Stimulated activated naive CD8-positive, alpha-beta T cell treated with anti-CD3 and anti-CD28 coated beads, Interleukin-15, Interleukin-2, amounts not matched to agents 100 U/mL and 50 U/mL, for 24 hours (primary cell): ENCODE measurements around the gene RFTN1.

ENCODE experiments used
- ATAC-seq: fragments of 150-1000 bp; cut with Tn5 transposase; one replicate; pipeline ENCODE4 v1.10.0; 2021
- DNase-seq: peaks from one replicate; pipeline ENCODE4 v3.0.0; 2021

RFTN1 gene

DNA sequence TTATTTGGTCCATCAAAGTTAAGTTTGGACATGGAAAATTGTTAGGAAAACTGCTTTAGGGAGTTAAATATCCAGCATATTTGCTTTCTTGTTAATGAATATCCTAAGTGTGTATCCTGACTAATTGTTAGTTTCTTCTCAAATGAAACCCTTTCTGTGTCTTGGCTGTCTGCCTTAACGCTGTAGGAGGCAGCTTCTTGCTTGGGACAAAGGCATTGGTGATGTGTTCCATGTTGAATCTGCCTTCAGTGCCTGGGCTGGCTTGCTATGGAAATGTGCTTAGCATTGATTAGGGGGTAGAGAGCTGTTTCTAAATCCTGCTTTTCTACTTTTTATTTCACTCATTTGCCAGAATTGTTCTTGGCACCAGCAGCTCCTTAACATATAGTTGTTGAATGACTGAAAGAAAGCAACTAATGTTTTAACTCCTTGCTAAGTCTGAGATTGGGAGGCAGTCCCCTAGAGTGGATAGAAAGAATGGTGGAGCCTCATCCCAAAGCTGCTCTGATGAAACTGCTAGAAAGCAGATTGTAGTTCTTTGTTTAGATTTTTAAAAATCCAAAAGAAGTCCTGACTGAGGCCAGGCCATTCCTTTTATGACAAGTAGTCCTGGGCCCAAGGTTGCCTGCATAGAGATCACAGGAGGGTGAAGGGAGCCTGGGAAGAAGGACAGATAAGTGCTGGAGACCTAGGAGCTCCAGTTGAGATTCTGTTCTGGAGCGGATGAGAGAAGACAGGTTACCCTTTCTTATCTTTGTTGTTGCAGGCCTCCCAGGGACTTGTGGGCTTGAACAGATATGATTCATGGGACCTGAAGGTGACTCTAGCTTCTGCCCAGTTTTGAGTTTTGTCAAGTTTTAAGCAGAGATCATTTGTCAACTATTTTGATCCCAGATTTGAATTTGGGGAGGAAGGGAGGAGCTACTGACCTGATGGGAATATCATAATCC is 209.2 kb downstream of the RFTN1 start:
- peak; percentile 37 for ATAC-seq
- DNase-seq, result no peak

DNA sequence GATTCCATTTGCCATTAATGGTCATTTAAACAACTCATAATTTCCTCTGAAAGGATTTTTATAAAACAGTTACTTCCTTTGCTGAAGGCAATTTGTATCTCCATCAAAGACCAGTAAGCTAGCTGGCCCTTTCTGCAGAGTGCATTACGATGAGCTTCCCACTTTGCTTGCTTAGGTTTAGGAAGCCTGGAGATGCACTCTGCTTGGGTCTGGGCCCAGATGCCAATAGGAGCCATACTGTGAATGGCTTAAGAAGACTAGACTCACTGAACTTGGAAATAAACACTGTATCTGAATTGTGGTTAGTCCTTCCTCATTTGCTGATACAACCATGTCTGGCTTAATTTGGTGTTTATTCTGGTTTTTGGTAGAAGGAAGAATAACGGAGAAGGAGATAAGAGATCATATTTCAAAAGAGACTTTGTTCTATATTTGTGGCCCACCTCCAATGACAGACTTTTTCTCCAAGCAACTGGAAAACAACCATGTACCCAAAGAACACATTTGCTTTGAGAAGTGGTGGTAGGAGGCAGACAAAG is 210.4 kb downstream of the RFTN1 start:
- ATAC-seq, result no peak
- no peak for DNase-seq

DNA sequence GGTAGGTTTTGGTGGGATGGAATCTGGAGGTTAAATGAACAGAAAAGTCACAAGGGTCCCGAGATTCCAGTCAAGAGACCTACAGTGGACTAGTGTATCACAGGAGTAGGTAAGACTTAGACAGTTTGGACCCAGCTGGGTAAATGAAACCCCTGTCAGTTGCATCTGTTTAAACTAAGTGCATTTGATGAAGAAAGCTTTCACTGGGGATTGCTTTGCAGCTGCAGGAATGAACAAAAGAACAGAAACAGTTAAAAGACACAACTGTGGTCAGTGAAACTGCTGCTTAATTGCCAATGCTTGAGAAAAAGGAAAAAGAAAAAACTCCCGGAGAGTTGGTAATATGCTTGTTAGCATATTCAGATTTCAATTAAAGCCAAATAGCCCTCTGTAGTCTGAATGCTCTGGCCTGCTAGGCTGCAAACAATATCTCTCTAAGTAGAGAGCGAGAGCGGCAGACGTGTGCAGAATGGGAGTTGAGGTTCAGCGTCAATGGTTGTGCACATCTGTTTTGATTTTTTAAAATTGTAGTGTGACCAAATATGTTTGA is 211.3 kb downstream of the RFTN1 start:
- no peak for ATAC-seq

DNA sequence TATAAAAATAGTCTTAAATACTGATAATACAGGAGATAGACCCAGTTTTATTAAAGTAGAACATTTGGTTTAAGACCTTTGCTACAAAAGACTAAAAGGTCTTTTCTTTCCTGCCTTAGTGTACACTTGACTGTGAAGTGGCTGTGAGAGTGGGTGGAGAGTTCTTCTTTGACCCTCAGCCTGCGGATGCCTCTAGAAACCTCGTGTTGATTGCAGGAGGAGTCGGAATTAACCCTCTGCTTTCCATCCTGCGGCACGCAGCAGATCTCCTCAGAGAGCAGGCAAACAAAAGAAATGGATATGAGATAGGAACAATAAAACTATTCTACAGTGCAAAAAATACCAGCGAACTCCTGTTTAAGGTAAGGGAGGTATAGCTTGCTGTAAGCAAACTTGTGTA is 212.0 kb downstream of the RFTN1 start:
- DNase-seq (peak; percentile 42), ATAC-seq (peak; percentile 44)

More for the DNA sequence above, 211.3 kb downstream of the RFTN1 start:
- no peak for DNase-seq

DNA sequence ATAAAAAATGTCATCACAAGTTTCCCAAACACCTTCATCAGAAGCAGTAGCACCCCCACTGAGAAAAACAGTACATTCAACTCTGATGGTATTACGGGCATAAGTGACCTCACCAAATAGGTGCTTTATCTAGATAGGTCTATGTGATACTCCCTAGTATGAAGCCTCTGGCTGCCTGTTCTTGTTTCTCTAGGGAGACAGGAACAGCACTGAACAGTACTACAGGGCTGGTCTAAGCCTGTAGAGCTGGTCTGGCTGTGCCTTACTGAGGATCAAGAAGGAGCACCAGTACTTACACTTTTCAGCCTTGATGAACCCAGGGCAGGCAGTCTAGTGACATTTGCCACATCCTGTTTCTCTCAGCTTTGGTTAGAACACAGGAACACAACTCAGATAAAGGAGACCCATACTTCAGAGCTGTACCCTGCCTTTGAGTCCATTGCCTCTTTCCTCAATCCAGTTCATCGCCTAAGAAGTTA is 212.6 kb downstream of the RFTN1 start:
- peak; percentile 58 for ATAC-seq

DNA sequence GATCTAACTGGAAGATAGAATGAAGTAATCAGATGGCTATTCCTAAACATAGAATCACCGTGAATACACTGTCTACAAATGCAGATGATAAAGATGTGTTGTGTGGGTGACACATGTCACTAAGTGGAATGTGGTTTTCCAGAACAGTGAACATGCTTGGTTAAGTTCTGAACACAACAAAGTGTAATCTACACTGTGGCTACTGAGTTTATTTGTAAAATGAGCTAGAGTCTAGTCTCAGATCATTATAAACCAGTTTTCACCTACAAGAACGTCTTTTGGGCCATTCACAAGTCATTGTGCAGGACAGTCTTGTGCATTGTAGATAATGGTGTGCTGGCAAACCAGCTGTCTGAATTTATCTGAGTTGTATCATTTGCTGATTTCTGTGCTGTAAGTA is 213.2 kb downstream of the RFTN1 start:
- ATAC-seq, result peak; percentile 39
- no peak for DNase-seq

More for the DNA sequence above, 212.6 kb downstream of the RFTN1 start:
- DNase-seq, result peak; percentile 36

DNA sequence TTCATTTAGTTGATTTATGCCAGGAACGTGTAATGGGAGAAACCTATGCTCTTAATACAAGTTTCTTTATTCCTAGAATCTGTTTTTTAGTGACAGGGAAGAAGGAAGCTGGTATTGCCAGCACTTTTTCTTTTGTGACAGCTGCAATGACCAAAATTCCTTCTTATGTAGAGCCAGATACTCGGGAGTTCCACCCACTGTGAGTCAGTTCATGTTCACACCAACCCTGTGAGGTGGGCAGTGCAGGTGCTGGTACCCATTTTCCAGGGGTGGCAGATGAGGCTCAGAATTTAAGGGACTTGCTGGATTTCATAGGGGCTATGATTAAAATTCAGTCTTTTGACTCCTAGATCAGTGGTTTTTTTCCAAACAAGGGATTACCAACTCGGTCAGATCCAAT is 213.8 kb downstream of the RFTN1 start:
- no peak for ATAC-seq

DNA sequence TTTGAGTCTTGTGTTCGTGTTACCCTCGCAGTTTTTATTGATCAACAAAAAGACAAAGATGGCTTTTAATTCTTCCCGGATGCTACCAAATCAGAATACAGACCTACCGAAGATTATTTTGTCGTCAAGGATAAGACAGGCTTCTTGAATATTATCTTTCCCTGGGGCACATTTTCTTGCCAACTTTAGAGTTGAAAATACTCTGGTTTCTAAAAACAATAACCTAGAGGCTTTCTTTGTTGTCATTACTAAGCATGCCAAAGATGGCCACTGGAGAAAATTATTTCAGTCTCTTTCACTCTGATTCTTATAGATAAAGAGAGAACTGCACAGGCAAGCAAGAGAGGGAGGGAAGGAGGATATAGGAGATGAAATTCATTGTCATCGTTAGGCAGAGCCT is 214.6 kb downstream of the RFTN1 start:
- DNase-seq (no peak), ATAC-seq (no peak)

More for the DNA sequence above, 213.8 kb downstream of the RFTN1 start:
- no peak for DNase-seq

DNA sequence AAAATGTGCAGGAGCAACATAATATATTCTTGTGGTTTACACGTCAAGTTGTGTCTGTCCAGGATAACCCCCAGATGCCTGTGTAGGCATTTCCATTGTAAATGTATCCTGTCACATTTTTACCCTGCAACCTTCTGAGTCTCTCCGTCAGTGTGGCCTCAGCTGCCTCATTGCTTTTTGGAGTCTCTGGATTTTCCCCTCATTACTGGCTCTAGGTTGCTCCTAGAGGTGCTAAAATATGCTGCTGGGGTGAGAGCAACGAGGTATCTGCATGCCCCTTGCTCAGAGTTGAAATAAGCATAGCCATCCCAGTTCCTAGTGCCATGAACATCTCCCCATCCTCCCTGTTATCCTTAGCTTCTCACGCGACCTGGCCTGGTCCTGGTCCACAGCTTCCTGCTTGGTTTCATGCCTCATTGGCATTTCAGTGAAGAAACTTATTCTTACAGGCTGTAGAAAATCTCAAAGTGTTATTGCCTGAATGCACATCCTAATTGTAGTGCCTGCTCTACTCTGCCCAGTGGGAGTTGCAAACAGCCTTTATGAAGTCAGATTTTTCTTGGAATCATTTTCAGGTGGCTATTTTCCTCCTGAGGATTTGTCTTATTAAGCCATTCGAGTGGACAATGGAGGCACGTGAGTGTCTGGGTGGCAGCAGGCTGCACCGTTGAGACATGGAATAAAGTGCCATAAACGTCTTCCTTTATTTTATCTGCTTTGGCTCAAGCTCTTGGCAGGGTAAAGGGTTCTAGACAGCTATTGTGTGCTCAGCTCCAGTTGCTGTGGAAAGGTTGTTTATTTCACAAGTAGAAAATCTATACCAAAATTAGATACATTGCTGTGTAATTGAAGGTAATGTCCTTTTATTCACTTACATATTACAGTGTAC is 215.3 kb downstream of the RFTN1 start:
- DNase-seq (no peak), ATAC-seq (no peak)

DNA sequence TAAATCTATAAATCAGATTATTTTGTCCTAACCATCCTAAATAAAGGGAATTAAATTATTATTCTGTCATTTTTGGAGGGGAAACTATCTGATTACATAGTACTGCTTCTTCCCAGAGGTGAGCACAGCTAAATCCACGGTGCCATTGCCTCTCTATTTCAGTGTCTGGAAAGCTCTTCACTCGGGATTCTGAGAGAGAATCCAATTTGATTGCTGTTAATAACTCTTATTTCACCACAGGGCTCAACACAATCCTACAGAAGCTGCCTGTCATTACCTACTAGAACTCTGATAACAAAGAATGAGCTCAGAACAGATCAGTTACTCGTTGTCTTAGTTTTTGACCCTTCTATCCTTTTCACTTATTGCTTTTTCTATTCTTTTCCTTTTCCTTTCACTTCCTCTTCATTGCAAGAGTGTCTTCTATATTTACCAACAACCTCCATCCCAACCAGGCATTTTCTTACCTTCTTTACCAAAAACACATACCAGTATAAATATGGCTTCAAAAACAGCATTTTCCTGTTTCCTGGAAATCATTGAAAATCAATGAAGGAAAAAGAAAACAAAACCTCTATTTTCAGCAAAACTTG is 218.1 kb downstream of the RFTN1 start:
- ATAC-seq (no peak), DNase-seq (no peak)

DNA sequence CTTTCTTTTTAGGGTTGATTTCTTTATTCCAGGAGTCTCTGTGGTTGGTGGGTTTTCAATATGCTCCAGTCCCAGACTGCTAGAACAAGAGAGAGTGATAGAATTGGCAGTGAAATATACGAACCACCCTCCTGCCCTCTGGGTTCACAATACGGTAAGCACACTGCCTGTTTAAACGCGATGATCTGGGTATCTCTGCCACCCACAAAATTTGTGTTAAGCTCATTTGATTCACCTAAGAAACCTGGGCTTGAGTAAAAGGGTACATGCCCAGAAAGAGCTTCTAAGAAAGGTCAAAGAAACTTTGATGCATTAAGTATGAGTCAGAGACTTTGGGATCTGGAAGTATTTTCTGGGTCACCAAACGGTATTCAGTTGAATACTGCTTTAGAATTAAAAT is 218.7 kb downstream of the RFTN1 start:
- peak; percentile 82 for ATAC-seq
- peak; percentile 33 for DNase-seq

DNA sequence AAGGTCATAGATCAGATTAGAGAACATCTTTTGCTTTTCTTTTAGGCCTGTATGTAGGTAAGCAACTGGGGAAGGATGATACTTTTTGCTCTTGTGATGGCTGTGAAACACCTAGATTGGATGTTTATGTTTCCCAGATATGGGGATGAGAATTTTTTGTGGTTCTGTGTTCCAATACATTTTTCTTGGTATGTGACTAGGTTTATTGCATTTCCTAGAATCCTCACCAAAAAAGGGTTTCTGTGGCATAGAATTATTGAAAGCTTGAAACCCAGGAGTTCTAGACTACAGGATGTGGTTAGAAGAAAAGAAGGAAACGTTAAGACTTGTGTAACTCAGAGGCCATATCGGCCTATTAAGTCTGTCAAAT is 222.7 kb downstream of the RFTN1 start:
- peak; percentile 8 for ATAC-seq

DNA sequence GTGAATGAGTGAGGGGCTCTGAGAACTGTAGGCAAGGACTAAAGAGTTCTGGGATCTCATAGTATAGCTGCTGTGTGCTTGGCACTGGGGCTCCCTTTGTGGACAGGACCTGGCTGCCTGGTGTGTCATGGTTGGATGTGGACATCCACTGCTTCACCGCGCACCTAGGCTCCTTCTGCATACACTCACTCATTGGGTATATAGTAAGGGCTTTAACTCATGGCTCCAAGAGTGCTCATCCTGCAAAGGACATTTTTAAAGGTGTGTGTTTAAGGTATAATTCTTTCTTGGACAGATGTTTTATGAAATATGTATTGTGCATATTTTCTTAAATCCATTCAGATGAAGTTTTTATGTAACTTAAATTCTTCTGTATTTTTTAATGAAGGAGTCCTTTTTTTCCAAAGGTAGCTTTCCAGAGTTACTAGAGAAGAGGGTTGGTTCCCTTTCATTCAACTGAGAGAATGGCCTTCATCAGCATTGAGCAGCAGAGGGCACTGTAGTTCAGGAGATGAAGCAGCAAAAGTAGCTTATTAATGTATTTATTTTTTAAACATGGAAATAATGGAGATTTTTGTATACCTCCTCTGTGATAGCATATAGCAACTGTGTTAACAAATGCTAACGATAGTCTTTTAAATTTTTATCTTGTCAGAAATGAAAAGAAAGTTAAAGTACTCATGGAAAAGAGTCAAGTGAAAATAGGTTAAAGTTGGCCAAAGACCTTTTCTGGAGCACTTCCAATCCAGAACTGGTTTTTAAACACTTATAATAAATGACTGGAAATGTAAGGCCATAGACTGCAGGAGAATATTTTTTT is 223.3 kb downstream of the RFTN1 start:
- no peak for ATAC-seq
- DNase-seq, result peak; percentile 58

More for the DNA sequence above, 222.7 kb downstream of the RFTN1 start:
- no peak for DNase-seq

DNA sequence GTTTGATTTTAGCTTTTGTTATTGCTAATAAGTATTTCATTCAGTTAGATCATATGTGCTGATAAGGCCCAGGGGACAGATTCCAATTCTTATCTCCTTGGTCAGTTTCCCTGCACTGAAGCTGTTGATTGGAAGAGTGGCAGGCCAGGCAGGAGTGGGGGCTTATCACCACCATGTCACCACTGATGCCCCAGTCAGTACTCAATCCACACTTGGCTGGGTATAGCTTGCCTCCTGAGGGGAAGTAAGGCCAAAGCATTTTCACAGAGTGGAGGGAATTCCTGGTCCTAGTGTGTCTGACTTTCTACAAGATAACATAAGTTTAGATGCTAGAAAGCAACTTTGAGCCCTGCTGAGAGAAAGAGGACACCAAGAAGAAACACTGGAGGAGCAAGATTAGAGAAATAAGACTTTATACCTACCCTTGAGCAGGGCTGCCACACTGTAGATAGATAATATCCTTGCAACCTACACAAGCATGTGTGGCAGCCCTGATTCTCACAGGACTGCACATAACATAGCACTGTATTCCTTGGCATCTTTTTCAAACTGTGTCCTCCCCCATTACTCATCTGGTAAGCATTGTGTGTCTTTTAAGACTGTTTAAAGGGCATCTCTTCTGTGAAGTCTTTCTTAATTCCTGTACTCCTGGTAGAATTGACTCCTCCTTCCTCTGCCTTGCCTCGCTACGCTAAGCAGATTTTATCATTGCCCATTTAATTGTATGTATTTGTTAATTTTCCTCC is 224.2 kb downstream of the RFTN1 start:
- ATAC-seq, result no peak
- no peak for DNase-seq

DNA sequence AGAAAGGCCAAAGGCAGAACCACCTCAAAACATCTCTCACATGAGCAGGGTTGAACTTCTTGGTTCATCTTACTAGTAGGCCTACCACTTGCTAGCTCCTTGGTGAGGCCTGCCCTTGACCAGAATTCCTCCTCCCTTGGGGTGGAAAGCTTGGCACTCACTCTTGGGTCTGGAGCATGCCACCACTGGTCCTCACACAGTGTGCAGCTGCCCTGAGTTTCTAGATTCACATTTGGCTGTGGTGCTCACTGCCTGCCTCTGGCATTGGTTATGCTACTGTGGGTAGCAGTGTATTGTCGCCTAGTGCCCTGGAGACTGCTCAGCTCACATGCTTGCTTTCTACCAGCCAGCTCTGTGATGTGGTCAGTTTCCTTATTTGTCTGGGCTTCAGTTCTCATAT is 224.8 kb downstream of the RFTN1 start:
- ATAC-seq (no peak), DNase-seq (peak; percentile 21)

DNA sequence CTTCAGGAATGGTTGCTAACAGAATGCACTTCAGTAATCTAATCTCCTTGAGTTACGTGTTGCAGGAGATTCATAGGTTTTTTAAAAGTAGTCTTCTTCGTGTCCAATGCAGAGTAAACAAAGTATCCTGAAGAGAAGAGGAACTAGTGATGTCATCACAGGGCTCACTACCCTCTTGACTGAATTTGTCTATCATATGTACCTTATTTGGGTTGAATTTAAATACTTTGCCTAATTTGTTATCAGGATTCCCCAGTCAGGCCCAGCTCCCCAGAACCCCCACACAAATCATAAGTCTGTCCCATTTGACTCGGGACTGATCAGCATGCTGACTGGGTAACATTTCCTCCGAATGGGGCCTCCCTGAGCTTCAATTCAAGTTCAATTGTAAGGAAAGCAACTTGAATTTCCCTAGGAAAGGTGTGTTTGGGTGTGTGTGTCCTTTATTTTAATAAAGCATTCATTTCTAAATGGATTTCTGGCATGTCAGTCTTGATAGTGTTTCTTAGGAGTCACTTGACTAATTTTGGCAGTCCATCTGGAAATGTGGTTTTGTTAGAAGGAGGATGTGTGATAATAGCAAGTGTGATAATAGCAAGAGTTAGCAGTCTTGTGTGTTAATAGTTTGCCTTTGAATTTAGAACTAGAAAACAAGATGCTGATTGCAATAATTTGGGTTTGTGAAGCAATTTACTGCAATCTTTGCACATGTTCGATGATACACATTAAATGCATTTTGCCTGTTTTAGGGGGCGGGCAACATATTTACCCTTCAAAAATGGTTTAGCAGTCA is 226.6 kb downstream of the RFTN1 start:
- DNase-seq (no peak), ATAC-seq (no peak)

DNA sequence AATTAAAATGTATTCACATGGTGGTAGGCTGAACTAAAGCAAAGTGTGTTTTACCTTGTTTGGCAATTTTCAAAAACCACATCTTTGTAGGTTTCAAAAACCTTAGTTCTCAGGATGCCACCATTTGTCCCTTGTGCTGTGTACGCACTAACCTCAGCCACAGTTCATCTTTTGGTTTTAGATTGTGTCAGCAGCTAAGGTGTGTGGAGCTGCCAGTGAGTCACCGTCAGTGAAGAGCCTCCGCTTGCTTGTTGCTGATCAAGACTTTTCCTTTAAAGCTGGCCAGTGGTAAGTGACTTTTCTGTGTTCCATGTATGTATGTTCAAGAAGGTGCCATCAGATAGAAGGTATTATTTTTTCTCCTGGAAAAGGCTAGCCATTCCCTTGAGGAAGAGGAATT is 227.3 kb downstream of the RFTN1 start:
- peak; percentile 65 for DNase-seq
- ATAC-seq, result peak; percentile 96

DNA sequence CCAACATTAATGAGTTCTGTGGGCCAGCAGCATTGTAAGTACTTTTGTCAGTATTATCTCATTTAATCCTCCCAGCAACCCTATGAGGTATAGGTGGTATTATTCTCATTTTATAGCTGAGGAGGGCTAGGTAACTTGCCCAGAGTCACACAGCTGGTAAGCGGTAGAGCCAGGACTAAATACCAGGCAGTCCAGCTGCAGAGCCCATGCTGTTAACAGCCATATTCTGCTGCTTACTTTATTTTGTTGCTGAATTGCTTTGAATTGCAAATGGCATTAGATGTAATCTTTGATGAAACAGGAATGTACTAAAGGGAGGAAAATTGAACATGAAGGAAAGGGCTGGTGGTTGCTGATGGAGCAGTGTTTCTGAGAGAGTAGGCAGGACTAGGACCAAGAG is 228.9 kb downstream of the RFTN1 start:
- ATAC-seq, result no peak

DNA sequence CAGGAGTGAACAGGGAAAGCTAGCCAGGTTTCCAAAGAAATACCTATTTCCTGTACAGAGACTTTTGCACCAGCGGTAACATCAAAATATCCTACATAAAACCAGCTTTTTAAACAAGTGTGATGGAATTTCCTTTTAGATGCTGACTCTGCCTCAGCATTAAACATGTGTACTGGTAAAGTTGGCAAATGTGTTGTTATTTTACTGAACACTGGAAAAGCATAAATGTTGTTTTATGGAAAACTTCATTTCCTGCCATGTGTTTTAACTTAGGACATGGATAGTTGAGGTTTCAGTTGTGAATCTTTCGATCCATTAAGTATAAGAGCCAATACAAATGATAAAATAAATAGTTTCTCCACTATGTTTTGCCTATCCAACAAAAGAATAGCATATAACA is 232.8 kb downstream of the RFTN1 start:
- DNase-seq (no peak), ATAC-seq (no peak)

More for the DNA sequence above, 228.9 kb downstream of the RFTN1 start:
- no peak for DNase-seq
